ENCODE results near the gene ATP8B4. TPM values are rescaled to one million over a fixed set of nuclear protein-coding genes. Genes with fewer than 3 reads are reported as not detected.
A peak's percentile ranks its signal among the peaks of the same experiment; 100 is the strongest.

The ATP8B4 gene, protein sequence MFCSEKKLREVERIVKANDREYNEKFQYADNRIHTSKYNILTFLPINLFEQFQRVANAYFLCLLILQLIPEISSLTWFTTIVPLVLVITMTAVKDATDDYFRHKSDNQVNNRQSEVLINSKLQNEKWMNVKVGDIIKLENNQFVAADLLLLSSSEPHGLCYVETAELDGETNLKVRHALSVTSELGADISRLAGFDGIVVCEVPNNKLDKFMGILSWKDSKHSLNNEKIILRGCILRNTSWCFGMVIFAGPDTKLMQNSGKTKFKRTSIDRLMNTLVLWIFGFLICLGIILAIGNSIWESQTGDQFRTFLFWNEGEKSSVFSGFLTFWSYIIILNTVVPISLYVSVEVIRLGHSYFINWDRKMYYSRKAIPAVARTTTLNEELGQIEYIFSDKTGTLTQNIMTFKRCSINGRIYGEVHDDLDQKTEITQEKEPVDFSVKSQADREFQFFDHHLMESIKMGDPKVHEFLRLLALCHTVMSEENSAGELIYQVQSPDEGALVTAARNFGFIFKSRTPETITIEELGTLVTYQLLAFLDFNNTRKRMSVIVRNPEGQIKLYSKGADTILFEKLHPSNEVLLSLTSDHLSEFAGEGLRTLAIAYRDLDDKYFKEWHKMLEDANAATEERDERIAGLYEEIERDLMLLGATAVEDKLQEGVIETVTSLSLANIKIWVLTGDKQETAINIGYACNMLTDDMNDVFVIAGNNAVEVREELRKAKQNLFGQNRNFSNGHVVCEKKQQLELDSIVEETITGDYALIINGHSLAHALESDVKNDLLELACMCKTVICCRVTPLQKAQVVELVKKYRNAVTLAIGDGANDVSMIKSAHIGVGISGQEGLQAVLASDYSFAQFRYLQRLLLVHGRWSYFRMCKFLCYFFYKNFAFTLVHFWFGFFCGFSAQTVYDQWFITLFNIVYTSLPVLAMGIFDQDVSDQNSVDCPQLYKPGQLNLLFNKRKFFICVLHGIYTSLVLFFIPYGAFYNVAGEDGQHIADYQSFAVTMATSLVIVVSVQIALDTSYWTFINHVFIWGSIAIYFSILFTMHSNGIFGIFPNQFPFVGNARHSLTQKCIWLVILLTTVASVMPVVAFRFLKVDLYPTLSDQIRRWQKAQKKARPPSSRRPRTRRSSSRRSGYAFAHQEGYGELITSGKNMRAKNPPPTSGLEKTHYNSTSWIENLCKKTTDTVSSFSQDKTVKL
- 9.8 TPM for total RNA-seq

DNA sequence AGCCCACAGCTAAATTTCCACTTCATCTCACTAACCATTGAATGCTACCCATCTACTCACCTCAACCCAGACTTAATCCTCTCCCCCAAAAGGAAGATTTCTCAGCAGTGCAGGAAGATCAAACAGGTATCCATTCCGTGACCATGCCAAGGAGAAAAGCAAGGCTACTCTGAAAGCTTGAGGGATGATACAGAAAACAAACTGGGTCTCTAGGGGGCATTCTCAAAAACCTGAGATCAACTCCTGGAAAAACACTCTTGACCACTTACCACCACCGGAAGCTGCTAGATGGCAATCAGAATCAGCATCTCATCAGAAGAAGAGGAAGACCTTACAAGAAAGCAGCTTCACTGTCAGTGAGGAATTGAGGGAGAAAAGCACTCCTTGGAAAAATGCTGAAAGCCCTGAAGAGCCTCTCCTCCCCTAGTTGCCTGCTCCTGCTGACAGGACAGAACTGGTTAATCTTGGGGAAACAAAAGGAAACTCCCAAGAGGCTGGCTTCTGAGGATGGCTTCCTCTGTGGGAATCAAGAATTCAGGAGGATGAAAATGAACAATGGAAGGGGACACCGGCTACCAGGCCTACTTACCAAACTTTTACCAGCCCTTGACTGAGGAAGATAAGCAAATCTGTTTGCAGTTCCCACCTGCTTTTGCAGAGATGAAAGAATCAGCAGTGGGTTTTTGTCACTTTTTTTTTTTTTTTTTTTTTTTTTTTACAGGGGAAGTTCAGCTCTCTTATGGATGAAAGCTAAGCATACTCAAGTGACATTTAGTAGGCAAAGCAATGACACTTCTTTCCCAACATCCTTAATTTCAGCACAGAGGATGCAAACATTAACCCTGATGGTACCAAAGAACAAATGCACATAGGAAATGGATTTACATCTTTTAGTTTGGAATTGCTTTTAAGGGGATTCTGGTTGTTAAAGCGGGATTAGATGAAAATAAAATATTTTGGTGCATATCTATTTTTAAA lies at the start of gene ATP8B4:
TSS of gene ATP8B4 (minus strand) at position 171 of the 978 bp plus-strand sequence. CDS start 12,267 bp downstream, outside the sequence.
- no peaks in the 10 kb centered on the region for H3K9me3 ChIP-seq
- no peaks in the 10 kb centered on the region for H3K4me1 ChIP-seq
- H3K27me3 ChIP-seq, result no peaks in the 10 kb centered on the region
- intact Hi-C loops (cut with DNase I), result no loop called here
- no peak for DNase-seq (ENCODE audit: extremely low spot score in 2 of 2)
- H3K27ac ChIP-seq, result no peak within 1 kb of the TSS
- peak within 1 kb of the TSS in 1 of 2 donors; percentile 2 for H3K4me3 ChIP-seq
- H3K36me3 ChIP-seq, result no peaks in the 10 kb centered on the region
- TF ChIP-seq POLR2A (IDR thresholded peaks at IDR 0.05) (no peak), POLR2AphosphoS5 (IDR thresholded peaks at IDR 0.05; ENCODE audit: insufficient read depth in 1 of 2, low read depth in 1 of 2) (no peak)
- TF ChIP-seq, protein P1, sequence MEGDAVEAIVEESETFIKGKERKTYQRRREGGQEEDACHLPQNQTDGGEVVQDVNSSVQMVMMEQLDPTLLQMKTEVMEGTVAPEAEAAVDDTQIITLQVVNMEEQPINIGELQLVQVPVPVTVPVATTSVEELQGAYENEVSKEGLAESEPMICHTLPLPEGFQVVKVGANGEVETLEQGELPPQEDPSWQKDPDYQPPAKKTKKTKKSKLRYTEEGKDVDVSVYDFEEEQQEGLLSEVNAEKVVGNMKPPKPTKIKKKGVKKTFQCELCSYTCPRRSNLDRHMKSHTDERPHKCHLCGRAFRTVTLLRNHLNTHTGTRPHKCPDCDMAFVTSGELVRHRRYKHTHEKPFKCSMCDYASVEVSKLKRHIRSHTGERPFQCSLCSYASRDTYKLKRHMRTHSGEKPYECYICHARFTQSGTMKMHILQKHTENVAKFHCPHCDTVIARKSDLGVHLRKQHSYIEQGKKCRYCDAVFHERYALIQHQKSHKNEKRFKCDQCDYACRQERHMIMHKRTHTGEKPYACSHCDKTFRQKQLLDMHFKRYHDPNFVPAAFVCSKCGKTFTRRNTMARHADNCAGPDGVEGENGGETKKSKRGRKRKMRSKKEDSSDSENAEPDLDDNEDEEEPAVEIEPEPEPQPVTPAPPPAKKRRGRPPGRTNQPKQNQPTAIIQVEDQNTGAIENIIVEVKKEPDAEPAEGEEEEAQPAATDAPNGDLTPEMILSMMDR (IDR thresholded peaks at IDR 0.05), result no peak

DNA sequence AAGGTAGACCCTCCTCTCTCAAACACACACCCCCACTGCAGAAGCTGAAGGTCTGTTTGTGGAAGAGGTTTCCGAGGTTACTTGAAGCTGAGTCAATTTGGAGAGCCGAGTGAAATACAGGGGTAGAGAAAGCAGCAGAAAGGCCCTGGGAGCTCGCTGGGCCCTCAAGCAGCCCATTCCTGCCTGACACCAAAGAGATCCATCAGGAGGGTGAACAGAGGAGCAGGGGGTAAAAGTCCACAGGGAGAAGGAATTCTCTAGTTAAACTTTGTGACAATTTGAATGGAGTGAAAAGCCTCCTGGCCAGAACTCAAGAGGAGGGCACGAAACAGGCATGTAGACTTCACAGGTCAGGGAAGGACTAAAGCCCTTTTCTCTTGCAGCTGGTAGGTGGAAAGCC lies 49.3 kb upstream of the ATP8B4 start:
- TF ChIP-seq, protein P1 (IDR thresholded peaks at IDR 0.05), result no peak
- no peak for TF ChIP-seq POLR2AphosphoS5 (IDR thresholded peaks at IDR 0.05; ENCODE audit: insufficient read depth in 1 of 2, low read depth in 1 of 2)
- no peak for TF ChIP-seq POLR2A (IDR thresholded peaks at IDR 0.05)
- no peaks in the 10 kb centered on the region for H3K4me1 ChIP-seq
- no peak overlapping the region for H3K27ac ChIP-seq
- intact Hi-C loops (cut with DNase I), result no loop called here
- DNase-seq (ENCODE audit: extremely low spot score in 2 of 2), result no peak
- H3K4me3 ChIP-seq, result no peak overlapping the region
- H3K9me3 ChIP-seq, result no peaks in the 10 kb centered on the region
- H3K27me3 ChIP-seq, result no peaks in the 10 kb centered on the region
- no peaks in the 10 kb centered on the region for H3K36me3 ChIP-seq

- Histone ChIP-seq H3K9me3 (no peaks in the 10 kb centered on the region), H3K27ac (no peak overlapping the region), H3K27me3 (no peaks in the 10 kb centered on the region), H3K36me3 (no peaks in the 10 kb centered on the region), H3K4me1 (no peaks in the 10 kb centered on the region), H3K4me3 (no peak overlapping the region)
- TF ChIP-seq, protein P1 (IDR thresholded peaks at IDR 0.05), result no peak
- TF ChIP-seq POLR2A (IDR thresholded peaks at IDR 0.05) (no peak), POLR2AphosphoS5 (IDR thresholded peaks at IDR 0.05; ENCODE audit: insufficient read depth in 1 of 2, low read depth in 1 of 2) (no peak)
- intact Hi-C loops (cut with DNase I), result no loop called here
- DNase-seq (ENCODE audit: extremely low spot score in 2 of 2), result no peak
These were observed 48.1 kb upstream of the ATP8B4 start for GRCh38 chr15:50167110-50167509.

- no peaks in the 10 kb centered on the region for H3K4me1 ChIP-seq
- intact Hi-C loops (cut with DNase I), result no loop called here
- no peaks in the 10 kb centered on the region for H3K9me3 ChIP-seq
- H3K4me3 ChIP-seq, result no peak overlapping the region
- no peak overlapping the region for H3K27ac ChIP-seq
- H3K36me3 ChIP-seq, result no peaks in the 10 kb centered on the region
- TF ChIP-seq, protein P1 (IDR thresholded peaks at IDR 0.05), result no peak
- TF ChIP-seq POLR2A (IDR thresholded peaks at IDR 0.05) (no peak), POLR2AphosphoS5 (IDR thresholded peaks at IDR 0.05; ENCODE audit: insufficient read depth in 1 of 2, low read depth in 1 of 2) (no peak)
- H3K27me3 ChIP-seq, result no peaks in the 10 kb centered on the region
- DNase-seq (ENCODE audit: extremely low spot score in 2 of 2), result no peak
These were observed 47.2 kb upstream of the ATP8B4 start for GRCh38 chr15:50166216-50166615.
